GM12892 (cell line): ENCODE measurements around the gene PWWP3B.

ENCODE experiments used
- POLR2A ChIP-seq: IDR thresholded peaks from 2 replicates; pipeline ENCODE4 v1.6.1; 2011; ENCODE audit warnings: low read depth, low read length, control low read depth
- POLR2AphosphoS5 ChIP-seq: IDR thresholded peaks from 2 replicates; pipeline ENCODE4 v1.6.1; 2011; ENCODE audit warnings: low read depth, low read length, control low read depth
- TAF1 ChIP-seq: IDR thresholded peaks from 2 replicates; pipeline ENCODE4 v1.6.1; 2011; ENCODE audit warnings: low read depth, mild to moderate bottlenecking, control low read depth, low read length, borderline replicate concordance

DNA sequence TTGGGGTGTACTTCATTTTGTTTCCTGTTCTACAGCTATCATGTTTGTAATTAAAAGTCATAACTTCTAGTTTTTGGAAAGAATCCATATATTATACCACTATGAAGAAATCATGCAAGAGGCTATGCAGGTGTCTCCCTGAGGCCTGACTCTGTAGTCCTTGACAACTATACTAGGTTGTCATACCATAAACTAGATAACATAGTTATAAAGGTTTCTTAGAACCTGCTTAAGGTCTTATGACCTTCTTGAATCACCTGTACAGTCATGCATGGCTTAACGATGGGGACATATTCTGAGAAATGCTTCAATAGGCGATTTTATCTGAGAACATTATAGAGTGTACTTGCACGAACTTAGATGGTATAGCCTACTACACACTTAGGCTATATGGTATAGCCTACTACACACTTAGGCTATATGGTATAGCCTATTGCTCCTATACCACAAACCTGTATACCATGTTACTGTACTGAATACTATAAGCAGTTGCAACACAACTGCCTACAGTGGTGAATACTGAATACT is 3.3 kb downstream of the PWWP3B start:
- TF ChIP-seq POLR2A, result no peak
- TF ChIP-seq TAF1, result no peak
- TF ChIP-seq POLR2AphosphoS5, result no peak
